ENCODE data around the gene ARGLU1. TPM values are rescaled to one million over a fixed set of nuclear protein-coding genes. Genes with fewer than 3 reads are reported as not detected.

ARGLU1 gene
- total RNA-seq, 2 donors from 2014 or later: 60.7 to 89.1 TPM

DNA sequence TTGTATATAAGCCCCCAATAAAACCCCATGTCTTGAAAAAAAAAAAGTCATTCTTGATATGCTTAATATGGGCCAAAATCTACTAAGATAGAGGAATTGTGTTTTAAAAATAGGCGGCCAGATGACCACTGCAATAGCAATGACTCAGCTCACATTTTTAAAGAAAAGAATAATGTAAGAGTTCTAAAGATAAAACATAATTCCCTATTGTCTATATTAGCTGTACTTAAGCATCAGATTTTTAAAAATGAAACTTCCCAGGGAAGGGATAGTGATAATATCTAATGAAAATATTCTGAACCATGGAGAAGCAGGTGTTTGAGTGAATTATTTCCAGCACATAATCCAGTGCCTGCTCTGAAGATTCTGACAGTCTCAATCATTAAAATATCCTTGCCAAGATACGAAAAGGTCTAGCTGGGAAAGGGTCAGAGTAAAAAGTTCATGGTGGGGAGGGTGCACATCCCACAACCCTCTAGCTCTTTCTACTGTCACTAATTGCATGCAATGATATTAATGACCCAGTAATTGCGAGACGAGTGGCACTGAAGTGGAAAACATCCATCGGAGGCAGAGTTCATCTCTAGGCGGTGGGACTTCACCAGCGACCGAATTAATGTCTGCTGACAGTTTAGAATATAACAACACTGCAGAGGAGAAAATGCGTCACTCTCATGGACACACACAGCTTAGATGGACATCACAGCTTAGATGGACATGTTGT is 64.0 kb downstream of the ARGLU1 start:
- peaks cover 18 to 20% of the 10 kb centered on the region in 2 donors for H3K27me3 Mint-ChIP-seq
- H3K36me3 Mint-ChIP-seq: no peaks in the 10 kb centered on the region
- no peak overlapping the region for H3K4me3 Mint-ChIP-seq
- no peak overlapping the region for H3K27ac Mint-ChIP-seq
- H3K4me1 Mint-ChIP-seq (ENCODE audit: low read depth in 2 of 2): peaks cover 7 to 11% of the 10 kb centered on the region in 2 donors
- H3K9me3 Mint-ChIP-seq: no peaks in the 10 kb centered on the region
- no peak for DNase-seq (ENCODE audit: low spot score)
- ATAC-seq: no peak

DNA sequence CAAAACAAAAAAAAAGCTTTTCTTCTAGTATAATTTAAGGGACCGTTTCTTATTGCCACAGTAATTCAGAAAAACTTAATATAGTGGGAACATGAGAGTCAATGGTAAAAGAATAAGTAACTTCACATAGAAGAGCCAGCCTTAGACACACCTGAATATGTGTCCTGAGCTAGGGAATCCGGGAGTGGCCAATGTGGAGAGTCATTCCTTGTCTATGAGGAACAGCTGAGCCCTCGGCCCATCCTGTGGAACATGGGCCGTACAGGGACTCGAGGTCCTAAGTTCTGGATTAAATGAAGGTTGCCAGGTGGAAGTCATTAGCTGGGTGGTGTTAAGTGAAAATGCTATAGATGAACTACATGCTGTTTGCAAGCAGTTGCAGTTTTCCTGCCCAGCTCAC is 64.7 kb downstream of the ARGLU1 start:
- no peak for ATAC-seq
- no peak overlapping the region for H3K4me3 Mint-ChIP-seq
- no peak for DNase-seq (ENCODE audit: low spot score)
- no peak overlapping the region for H3K27ac Mint-ChIP-seq
- peaks cover 22 to 24% of the 10 kb centered on the region in 2 donors for H3K27me3 Mint-ChIP-seq
- H3K4me1 Mint-ChIP-seq (ENCODE audit: low read depth in 2 of 2): peaks cover 7 to 11% of the 10 kb centered on the region in 2 donors
- H3K36me3 Mint-ChIP-seq: no peaks in the 10 kb centered on the region
- no peaks in the 10 kb centered on the region for H3K9me3 Mint-ChIP-seq

- DNase-seq (ENCODE audit: low spot score) (no peak), ATAC-seq (no peak)
- Mint-ChIP-seq H3K4me3 (no peak overlapping the region), H3K27ac (no peak overlapping the region), H3K27me3 (peaks cover 41 to 45% of the 10 kb centered on the region in 2 donors), H3K4me1 (ENCODE audit: low read depth in 2 of 2) (peaks cover 7 to 8% of the 10 kb centered on the region in 2 donors), H3K9me3 (no peaks in the 10 kb centered on the region), H3K36me3 (no peaks in the 10 kb centered on the region)
Measured at GRCh38 chr13:106500445-106500844, 67.5 kb downstream of the ARGLU1 start.

DNA sequence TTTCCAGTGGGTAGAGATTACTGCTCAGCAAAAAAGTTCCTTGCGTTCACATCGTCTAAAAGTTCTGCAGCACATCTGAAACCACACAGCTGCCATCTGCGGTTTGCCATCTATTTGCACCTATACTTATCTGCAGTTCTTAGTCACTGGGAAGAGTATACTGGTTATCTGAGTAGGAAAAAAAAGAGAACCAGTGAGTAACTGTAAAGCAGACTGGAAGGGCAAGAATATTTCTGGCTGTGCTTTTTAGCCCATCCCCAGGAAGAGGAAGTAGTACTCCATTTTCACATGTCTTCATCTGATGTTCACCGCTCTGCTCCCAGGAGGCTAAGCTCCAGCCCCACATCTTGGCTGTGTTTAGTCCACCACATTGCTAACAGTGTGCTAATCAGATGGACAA is 68.0 kb downstream of the ARGLU1 start:
- ATAC-seq (peak in 1 of 2 donors; percentile 48), DNase-seq (ENCODE audit: low spot score) (no peak)
- no peak overlapping the region for H3K27ac Mint-ChIP-seq
- H3K4me3 Mint-ChIP-seq: no peak overlapping the region
- H3K27me3 Mint-ChIP-seq: peaks cover 42 to 47% of the 10 kb centered on the region in 2 donors
- peaks cover 7 to 8% of the 10 kb centered on the region in 2 donors for H3K4me1 Mint-ChIP-seq (ENCODE audit: low read depth in 2 of 2)
- no peaks in the 10 kb centered on the region for H3K9me3 Mint-ChIP-seq
- no peaks in the 10 kb centered on the region for H3K36me3 Mint-ChIP-seq

- peaks cover 7 to 8% of the 10 kb centered on the region in 2 donors for H3K4me1 Mint-ChIP-seq (ENCODE audit: low read depth in 2 of 2)
- ATAC-seq (no peak), DNase-seq (ENCODE audit: low spot score) (no peak)
- H3K27ac Mint-ChIP-seq: no peak overlapping the region
- H3K9me3 Mint-ChIP-seq: no peaks in the 10 kb centered on the region
- H3K36me3 Mint-ChIP-seq: no peaks in the 10 kb centered on the region
- no peak overlapping the region for H3K4me3 Mint-ChIP-seq
- peaks cover 45 to 47% of the 10 kb centered on the region in 2 donors for H3K27me3 Mint-ChIP-seq
Measured at GRCh38 chr13:106499113-106499512, 68.8 kb downstream of the ARGLU1 start.

- H3K4me1 Mint-ChIP-seq (ENCODE audit: low read depth in 2 of 2): peaks cover 7 to 9% of the 10 kb centered on the region in 2 donors
- H3K36me3 Mint-ChIP-seq: no peaks in the 10 kb centered on the region
- DNase-seq (ENCODE audit: low spot score): no peak
- no peak for ATAC-seq
- no peak overlapping the region for H3K4me3 Mint-ChIP-seq
- no peaks in the 10 kb centered on the region for H3K9me3 Mint-ChIP-seq
- H3K27ac Mint-ChIP-seq: no peak overlapping the region
- peaks cover 45 to 47% of the 10 kb centered on the region in 2 donors for H3K27me3 Mint-ChIP-seq
Measured at GRCh38 chr13:106498571-106498970, 69.4 kb downstream of the ARGLU1 start.

- Mint-ChIP-seq H3K36me3 (no peaks in the 10 kb centered on the region), H3K27me3 (peaks cover 46 to 47% of the 10 kb centered on the region in 2 donors), H3K27ac (no peak overlapping the region), H3K4me3 (no peak overlapping the region), H3K4me1 (ENCODE audit: low read depth in 2 of 2) (peaks cover 7 to 13% of the 10 kb centered on the region in 2 donors), H3K9me3 (no peaks in the 10 kb centered on the region)
- DNase-seq (ENCODE audit: low spot score): no peak
- ATAC-seq: no peak
Measured at GRCh38 chr13:106498158-106498557, 69.8 kb downstream of the ARGLU1 start.

GRCh38 chr13:106497079-106497478 is 70.9 kb downstream of the ARGLU1 start:
- Mint-ChIP-seq H3K4me3 (no peak overlapping the region), H3K36me3 (no peaks in the 10 kb centered on the region), H3K9me3 (no peaks in the 10 kb centered on the region), H3K27ac (no peak overlapping the region), H3K4me1 (ENCODE audit: low read depth in 2 of 2) (peaks cover 8 to 18% of the 10 kb centered on the region in 2 donors), H3K27me3 (peaks cover 44 to 46% of the 10 kb centered on the region in 2 donors)
- ATAC-seq: no peak
- no peak for DNase-seq (ENCODE audit: low spot score)

GRCh38 chr13:106496072-106496997 is 71.6 kb downstream of the ARGLU1 start:
- no peak overlapping the region for H3K4me3 Mint-ChIP-seq
- H3K4me1 Mint-ChIP-seq (ENCODE audit: low read depth in 2 of 2): peaks cover 16 to 24% of the 10 kb centered on the region in 2 donors
- no peak for DNase-seq (ENCODE audit: low spot score)
- no peaks in the 10 kb centered on the region for H3K36me3 Mint-ChIP-seq
- no peaks in the 10 kb centered on the region for H3K9me3 Mint-ChIP-seq
- ATAC-seq: no peak
- H3K27me3 Mint-ChIP-seq: peaks cover 51 to 52% of the 10 kb centered on the region in 2 donors
- H3K27ac Mint-ChIP-seq: no peak overlapping the region

DNA sequence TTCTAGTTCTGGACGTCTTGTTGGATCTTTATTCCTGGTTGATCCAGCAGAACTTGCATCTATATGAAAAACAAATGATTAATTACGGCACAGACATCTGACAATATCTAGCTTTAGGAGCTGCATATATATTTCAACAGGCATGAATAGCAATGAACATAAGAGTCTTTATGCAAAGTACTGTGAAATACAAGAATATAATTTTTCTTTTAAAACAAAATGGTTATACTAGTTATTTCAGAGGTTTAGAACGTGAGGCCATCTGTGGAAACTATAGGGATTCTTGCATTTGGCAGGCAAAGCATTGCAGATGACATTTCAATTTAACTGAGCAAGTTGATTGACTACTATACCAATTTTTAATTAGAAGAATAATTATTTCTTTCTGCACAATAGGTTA is 73.0 kb downstream of the ARGLU1 start:
- Mint-ChIP-seq H3K4me3 (no peak overlapping the region), H3K27ac (no peak overlapping the region), H3K9me3 (no peaks in the 10 kb centered on the region), H3K27me3 (peaks cover 51 to 57% of the 10 kb centered on the region in 2 donors), H3K36me3 (no peaks in the 10 kb centered on the region), H3K4me1 (ENCODE audit: low read depth in 2 of 2) (peaks cover 19 to 29% of the 10 kb centered on the region in 2 donors)
- no peak for DNase-seq (ENCODE audit: low spot score)
- no peak for ATAC-seq

DNA sequence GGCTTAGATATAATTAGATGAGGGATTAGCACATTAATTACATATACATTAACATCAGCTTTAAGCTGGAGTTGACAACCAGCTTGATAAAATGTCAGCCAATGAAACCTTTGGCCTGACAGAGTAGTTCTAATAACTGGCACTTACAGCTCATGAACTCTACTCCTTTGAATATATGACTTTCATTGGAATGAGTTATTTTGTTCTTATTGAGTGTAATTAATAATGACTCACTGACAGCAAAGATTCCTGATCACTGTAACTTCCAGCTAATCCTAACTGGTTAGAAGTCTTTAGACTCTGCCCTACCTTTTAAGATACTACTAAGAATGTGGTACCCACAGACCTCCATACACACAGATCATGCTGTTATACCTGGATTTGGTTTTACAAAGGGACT is 73.4 kb downstream of the ARGLU1 start:
- DNase-seq (ENCODE audit: low spot score) (no peak), ATAC-seq (no peak)
- peaks cover 50 to 58% of the 10 kb centered on the region in 2 donors for H3K27me3 Mint-ChIP-seq

DNA sequence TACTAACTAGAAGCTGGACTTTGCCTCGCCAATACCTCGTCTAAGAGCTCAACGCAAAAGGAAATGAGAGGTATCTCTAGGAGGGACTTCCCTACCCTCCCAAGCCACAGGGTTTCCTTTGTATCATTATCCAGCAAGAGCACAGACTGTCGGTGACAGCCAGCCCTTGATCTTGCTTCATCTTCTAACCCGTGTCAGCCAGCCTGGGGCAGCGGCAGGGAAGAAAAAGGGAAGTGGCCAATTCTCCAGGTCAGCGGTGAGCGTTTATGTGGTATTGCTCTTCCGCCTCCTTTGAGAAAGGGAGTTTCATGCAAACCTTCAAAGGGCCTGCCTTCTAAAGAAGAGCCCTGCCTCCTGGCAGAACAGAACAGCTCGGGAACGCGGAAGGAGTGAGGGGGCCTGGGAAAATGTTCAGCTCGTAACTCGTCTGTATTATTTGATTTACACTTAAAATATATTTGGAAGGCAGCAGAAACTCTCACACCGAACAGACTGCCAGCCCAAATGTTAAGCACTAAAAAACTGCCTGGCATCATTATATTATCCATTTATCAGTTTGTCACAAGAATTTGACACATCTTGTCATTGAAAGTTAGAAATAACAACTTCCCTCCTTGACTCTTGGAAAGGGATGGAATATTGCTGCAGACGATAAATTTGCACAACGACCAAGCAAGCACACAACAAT is 74.3 kb downstream of the ARGLU1 start:
- Mint-ChIP-seq H3K9me3 (no peaks in the 10 kb centered on the region), H3K4me3 (no peak overlapping the region), H3K27ac (no peak overlapping the region), H3K27me3 (peaks cover 48 to 65% of the 10 kb centered on the region in 2 donors), H3K4me1 (ENCODE audit: low read depth in 2 of 2) (peaks cover 16 to 24% of the 10 kb centered on the region in 2 donors), H3K36me3 (no peaks in the 10 kb centered on the region)
- ATAC-seq: peak; percentile 48 to 53
- DNase-seq (ENCODE audit: low spot score): no peak

More for the DNA sequence above, 73.4 kb downstream of the ARGLU1 start:
- Mint-ChIP-seq H3K27ac (no peak overlapping the region), H3K4me1 (ENCODE audit: low read depth in 2 of 2) (peaks cover 16 to 27% of the 10 kb centered on the region in 2 donors), H3K36me3 (no peaks in the 10 kb centered on the region), H3K4me3 (no peak overlapping the region), H3K9me3 (no peaks in the 10 kb centered on the region)

DNA sequence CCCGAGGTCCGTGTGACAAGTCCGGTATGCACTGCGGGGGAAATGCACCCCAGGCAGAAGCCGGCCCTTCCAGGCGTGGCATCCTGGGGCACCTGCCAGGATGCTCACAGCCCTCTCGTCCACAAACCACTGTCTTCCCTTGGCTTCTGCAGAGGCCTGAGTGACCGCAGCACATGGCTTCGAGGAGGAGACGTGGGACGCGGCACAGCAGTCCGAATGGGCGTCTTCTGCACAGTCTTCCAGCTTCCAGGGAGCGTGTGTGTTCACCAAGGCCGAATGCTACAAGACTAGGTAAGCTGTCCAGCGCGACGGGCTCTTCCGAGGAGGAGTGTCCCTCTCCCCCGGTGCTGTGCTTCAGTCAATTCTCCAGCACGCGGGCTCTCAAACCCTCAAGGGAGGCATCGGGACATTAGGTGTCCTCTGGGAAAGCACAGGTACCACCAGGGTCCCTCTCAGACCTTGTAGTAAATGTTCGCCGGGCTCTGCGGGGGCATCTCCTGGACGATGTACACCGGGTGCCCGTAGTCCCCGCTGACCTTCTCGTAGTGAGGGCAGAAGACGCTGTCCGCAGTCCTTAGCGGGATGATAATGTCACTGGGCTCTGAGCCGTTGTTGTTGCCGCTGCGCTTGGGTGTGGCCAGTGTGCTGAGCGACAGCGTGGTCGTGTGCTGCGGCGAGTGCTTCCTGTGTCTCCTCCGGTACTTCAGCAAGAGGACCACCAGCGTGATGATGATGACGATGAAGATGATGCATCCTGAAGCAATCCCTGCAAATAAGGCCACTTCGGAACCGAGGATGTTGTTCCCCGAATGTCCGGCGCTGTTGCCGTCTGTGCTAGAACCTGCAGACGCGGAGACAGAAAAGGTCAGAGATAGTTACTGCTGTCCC is 75.1 kb downstream of the ARGLU1 start:
- no peaks in the 10 kb centered on the region for H3K9me3 Mint-ChIP-seq
- no peak overlapping the region for H3K27ac Mint-ChIP-seq
- H3K27me3 Mint-ChIP-seq: peaks cover 41 to 59% of the 10 kb centered on the region in 2 donors
- no peak overlapping the region for H3K4me3 Mint-ChIP-seq
- H3K36me3 Mint-ChIP-seq: no peaks in the 10 kb centered on the region
- no peak for ATAC-seq
- H3K4me1 Mint-ChIP-seq (ENCODE audit: low read depth in 2 of 2): peaks cover 16 to 24% of the 10 kb centered on the region in 2 donors
- DNase-seq (ENCODE audit: low spot score): no peak

Data from natural killer cell treated with Interleukin-12 subunit alpha and Interleukin-12 subunit beta and Interleukin-15 and Interleukin-18, amount 100 ng/mL, for 72 hours (primary cell).